Activated CD8-positive, alpha-beta T cell treated with anti-CD3 and anti-CD28 coated beads, Interleukin-2, amount 10 ng/mL, durations not matched to agents 7 days and 5 days (primary cell): Measurements from ENCODE around the gene MYZAP. TPM values are rescaled to one million over a fixed set of nuclear protein-coding genes. Genes with fewer than 3 reads are reported as not detected.
A peak's percentile ranks its signal among the peaks of the same experiment; 100 is the strongest.

Experiments
- ATAC-seq: fragments of 150-1000 bp; cut with Tn5 transposase; one replicate; pipeline ENCODE4 v1.10.0; 2021; ENCODE audit warnings: moderate library complexity
- CTCF ChIA-PET: fragments of 350-600 bp; sonication (Branson Sonifier 250); formaldehyde crosslinking; loops from one replicate; lab custom pipeline; 2021; ENCODE audit warnings: antibody characterized with exemption; lab: Charles Lee
- POLR2A ChIA-PET: fragments of 350-600 bp; sonication (Branson Sonifier 250); formaldehyde crosslinking; loops from one replicate; lab custom pipeline; 2021; ENCODE audit warnings: antibody characterized with exemption; lab: Charles Lee
- DNase-seq: peaks from one replicate; pipeline ENCODE4 v3.0.0-alpha.2; 2020
- H3K27ac Mint-ChIP-seq: one replicate; pipeline ENCODE4 v1.8.0; 2021; ENCODE audit warnings: mild to moderate bottlenecking, mixed read lengths
- H3K27me3 Mint-ChIP-seq: one replicate; pipeline ENCODE4 v1.8.0; 2021; ENCODE audit warnings: low read depth, mixed read lengths
- H3K36me3 Mint-ChIP-seq: one replicate; pipeline ENCODE4 v1.8.0; 2021; ENCODE audit warnings: low read depth, mixed read lengths
- H3K4me1 Mint-ChIP-seq: one replicate; pipeline ENCODE4 v1.8.0; 2021; ENCODE audit warnings: low read depth, mixed read lengths
- H3K4me3 Mint-ChIP-seq: one replicate; pipeline ENCODE4 v1.8.0; 2021; ENCODE audit warnings: mild to moderate bottlenecking, mixed read lengths
- H3K9me3 Mint-ChIP-seq: one replicate; pipeline ENCODE4 v1.8.0; 2022; ENCODE audit warnings: mixed read lengths; ENCODE audit not compliant: insufficient read depth
- total RNA-seq, 2 experiments: library from RNA; stranded (reverse); gene quantifications; one replicate each; pipeline ENCODE4 v1.2.3, GENCODE V29; 2021

MYZAP gene
- total RNA-seq, 2 experiments from 2014 or later, result not detected

DNA sequence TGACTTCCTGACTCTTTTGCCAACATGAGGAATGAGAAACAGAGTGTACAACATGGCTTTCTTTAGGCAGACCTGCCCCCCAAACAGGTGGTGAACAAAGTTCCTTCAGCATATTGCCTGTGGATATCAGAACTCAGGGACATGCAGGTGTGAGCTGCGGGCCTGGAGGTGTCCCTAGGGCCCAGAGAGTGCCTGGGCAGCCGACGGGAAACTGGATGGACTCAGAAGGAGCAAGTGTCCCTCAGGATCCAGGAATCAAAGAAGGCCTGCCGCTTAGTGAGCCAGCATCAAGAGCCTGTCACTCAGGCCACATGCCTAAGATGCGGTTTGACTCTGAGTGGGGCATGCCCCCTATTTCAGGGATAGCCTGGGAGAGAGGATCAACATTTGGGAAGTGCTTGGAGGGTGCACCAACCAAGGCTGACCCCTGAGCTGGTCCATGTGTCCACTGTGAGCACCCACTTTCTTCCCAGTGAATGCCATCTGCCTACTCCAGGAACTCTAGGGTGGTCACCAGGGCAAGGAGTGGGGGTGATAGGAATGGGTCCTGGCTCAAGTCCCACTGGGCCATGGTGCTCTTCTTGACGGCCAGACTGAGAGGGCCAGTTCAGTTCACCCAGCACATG, 98.8 kb downstream of the MYZAP start:
- no peaks in the 10 kb centered on the region for H3K36me3 Mint-ChIP-seq
- H3K27me3 Mint-ChIP-seq, result no peaks in the 10 kb centered on the region
- peaks cover 2% of the 10 kb centered on the region for H3K4me1 Mint-ChIP-seq
- H3K4me3 Mint-ChIP-seq, result no peak overlapping the region
- ChIA-PET POLR2A (no interaction called here), CTCF (no interaction called here)
- no peak for DNase-seq
- H3K27ac Mint-ChIP-seq, result no peak overlapping the region
- H3K9me3 Mint-ChIP-seq, result no peaks in the 10 kb centered on the region
- ATAC-seq, result no peak

DNA sequence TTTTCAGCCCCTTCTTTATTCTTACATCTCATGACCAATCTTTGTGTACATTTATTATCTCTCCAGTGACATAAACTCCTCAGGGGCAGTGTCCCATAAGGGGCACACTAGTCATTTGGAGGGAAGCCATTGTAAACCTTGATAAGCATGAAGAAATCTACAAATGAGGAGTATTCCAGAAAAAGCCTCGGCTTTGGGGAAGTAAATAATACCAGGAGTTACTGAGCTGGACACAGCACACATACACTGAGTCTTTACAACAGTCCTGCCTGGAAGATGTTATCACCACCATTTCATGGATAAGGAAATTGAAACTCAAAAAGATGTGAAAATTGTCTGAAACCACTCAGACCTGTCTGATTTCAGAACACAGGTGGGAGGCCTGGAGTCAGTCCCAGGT, 99.4 kb downstream of the MYZAP start:
- H3K27me3 Mint-ChIP-seq, result no peaks in the 10 kb centered on the region
- ATAC-seq, result no peak
- no peak overlapping the region for H3K4me3 Mint-ChIP-seq
- ChIA-PET CTCF (no interaction called here), POLR2A (no interaction called here)
- no peak for DNase-seq
- H3K4me1 Mint-ChIP-seq, result peaks cover 2% of the 10 kb centered on the region
- H3K36me3 Mint-ChIP-seq, result no peaks in the 10 kb centered on the region
- H3K9me3 Mint-ChIP-seq, result no peaks in the 10 kb centered on the region
- H3K27ac Mint-ChIP-seq, result no peak overlapping the region

DNA sequence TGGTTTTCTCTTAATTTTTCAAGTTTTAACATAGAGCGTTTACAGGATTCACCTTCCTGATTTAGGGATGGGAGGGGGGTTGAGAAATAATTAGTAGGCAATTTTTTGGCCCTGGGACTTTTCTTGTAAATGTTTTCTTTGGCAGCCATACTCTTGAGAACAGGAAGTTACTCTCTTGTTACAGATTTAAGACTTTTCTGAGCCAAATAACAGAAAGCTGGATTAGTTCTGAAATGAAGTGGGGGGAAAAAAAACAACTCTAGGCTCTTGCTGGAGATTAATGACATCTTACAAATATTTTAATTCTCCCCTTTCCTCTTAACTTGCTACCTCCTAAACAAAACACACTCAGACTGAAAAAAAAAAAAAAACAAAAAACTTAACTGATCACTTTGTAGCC, 101.0 kb downstream of the MYZAP start:
- no peaks in the 10 kb centered on the region for H3K36me3 Mint-ChIP-seq
- H3K4me3 Mint-ChIP-seq, result no peak overlapping the region
- H3K27me3 Mint-ChIP-seq, result peaks cover 5% of the 10 kb centered on the region
- DNase-seq (no peak), ATAC-seq (no peak)
- ChIA-PET CTCF (interaction anchor here (0.8 kb wide), 1 partner anchor 28 kb away, joined by 3 read pairs; no protein-coding TSS in a partner anchor), POLR2A (interaction anchor here (0.6 kb wide), 1 partner anchor 37 kb away, joined by 3 read pairs; no protein-coding TSS in a partner anchor)
- peaks cover 2% of the 10 kb centered on the region for H3K4me1 Mint-ChIP-seq
- H3K9me3 Mint-ChIP-seq, result no peaks in the 10 kb centered on the region
- H3K27ac Mint-ChIP-seq, result no peak overlapping the region

DNA sequence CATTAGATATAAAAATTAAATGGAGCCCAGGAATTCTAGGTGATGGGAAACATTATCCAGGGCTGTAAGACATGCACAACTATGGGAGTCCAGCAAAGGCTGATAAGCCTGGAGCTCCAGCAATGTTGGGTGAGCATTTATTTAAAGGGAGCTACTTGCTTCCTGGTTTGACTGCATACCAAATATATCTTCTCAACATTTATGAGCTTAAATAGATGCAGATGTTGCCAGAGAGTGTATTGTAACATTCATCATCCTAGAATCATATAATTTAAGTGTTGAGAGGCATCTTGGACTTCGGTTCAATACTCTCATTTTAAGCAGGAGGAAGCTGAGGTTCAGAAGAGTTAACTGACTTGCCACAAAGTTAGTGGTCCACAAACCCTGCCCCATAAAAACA, 102.6 kb downstream of the MYZAP start:
- Mint-ChIP-seq H3K27ac (no peak overlapping the region), H3K4me3 (no peak overlapping the region), H3K36me3 (no peaks in the 10 kb centered on the region), H3K4me1 (peaks cover 2% of the 10 kb centered on the region), H3K27me3 (peaks cover 9% of the 10 kb centered on the region), H3K9me3 (no peaks in the 10 kb centered on the region)
- ChIA-PET POLR2A (no interaction called here), CTCF (interaction anchor here (1.3 to 1.6 kb wide), 2 partner anchors 13 to 38 kb away, joined by 3 to 5 read pairs; no protein-coding TSS in a partner anchor)
- ATAC-seq (no peak), DNase-seq (no peak)

DNA sequence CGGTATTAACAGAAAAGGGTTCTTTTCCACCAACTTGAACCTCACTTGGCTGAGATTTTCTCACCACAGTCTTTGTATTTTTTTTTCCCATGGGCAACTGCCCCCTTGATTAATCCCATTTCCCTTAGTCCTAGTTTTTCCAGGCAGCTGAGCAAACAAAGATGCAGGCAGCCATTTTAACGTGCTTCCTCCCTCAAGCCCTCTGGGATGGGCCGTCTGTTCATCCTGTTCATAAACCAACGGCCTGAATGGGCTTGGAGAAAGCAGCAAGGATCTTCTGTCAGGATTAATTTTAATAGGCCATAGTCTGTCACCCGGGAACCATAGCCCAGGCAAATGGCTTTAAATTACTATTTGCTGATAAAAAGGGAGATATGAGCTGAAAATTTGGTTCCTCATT, 104.4 kb downstream of the MYZAP start:
- ChIA-PET POLR2A (interaction anchor here (1.4 kb wide), 1 partner anchor 10 kb away, joined by 7 read pairs; the partner anchor contains the start of gene POLR2M), CTCF (interaction anchor here (1.2 to 2.2 kb wide), 3 partner anchors 35 to 164 kb away, joined by 3 to 5 read pairs (median 4); no protein-coding TSS in a partner anchor)
- H3K27ac Mint-ChIP-seq, result no peak overlapping the region
- DNase-seq (no peak), ATAC-seq (no peak)
- peaks cover 2% of the 10 kb centered on the region for H3K4me1 Mint-ChIP-seq
- H3K9me3 Mint-ChIP-seq, result no peaks in the 10 kb centered on the region
- no peak overlapping the region for H3K4me3 Mint-ChIP-seq
- peaks cover 12% of the 10 kb centered on the region for H3K27me3 Mint-ChIP-seq
- H3K36me3 Mint-ChIP-seq, result no peaks in the 10 kb centered on the region

GRCh38 chr15:57697588-57697987, 105.9 kb downstream of the MYZAP start:
- ATAC-seq (no peak), DNase-seq (no peak)
- Mint-ChIP-seq H3K9me3 (no peaks in the 10 kb centered on the region), H3K27me3 (peaks cover 20% of the 10 kb centered on the region), H3K4me3 (no peak overlapping the region), H3K4me1 (peaks cover 2% of the 10 kb centered on the region), H3K36me3 (no peaks in the 10 kb centered on the region), H3K27ac (no peak overlapping the region)
- POLR2A ChIA-PET, result no interaction called here
- CTCF ChIA-PET, result interaction anchor here (2.2 kb wide), 1 partner anchor 163 kb away, joined by 5 read pairs; no protein-coding TSS in a partner anchor

DNA sequence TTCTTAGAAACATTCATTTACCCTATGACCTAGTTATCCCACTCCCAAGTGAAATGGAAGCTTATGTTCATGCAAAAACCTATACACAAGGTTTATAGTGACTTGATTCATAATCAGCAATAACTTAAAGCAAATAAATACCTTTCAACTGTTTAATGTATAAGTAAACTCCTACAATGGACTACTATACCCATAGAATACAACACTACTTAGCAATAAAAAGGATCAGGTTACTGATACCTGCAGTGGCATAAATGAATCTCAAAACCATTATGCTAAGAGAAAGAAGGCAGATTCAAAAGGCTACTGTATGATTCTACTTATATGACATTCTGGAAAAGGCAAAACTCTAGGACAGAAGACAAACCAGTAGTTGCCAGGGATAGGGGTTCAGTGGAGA, 106.5 kb downstream of the MYZAP start:
- no peaks in the 10 kb centered on the region for H3K36me3 Mint-ChIP-seq
- DNase-seq, result no peak
- H3K4me1 Mint-ChIP-seq, result peaks cover 7% of the 10 kb centered on the region
- H3K9me3 Mint-ChIP-seq, result no peaks in the 10 kb centered on the region
- CTCF ChIA-PET, result no interaction called here
- H3K4me3 Mint-ChIP-seq, result no peak overlapping the region
- POLR2A ChIA-PET, result no interaction called here
- peaks cover 22% of the 10 kb centered on the region for H3K27me3 Mint-ChIP-seq
- no peak overlapping the region for H3K27ac Mint-ChIP-seq
- ATAC-seq, result no peak

GRCh38 chr15:57698991-57699390, 107.3 kb downstream of the MYZAP start:
- Mint-ChIP-seq H3K4me1 (peaks cover 15% of the 10 kb centered on the region), H3K36me3 (no peaks in the 10 kb centered on the region), H3K27me3 (peaks cover 22% of the 10 kb centered on the region), H3K9me3 (no peaks in the 10 kb centered on the region), H3K4me3 (no peak overlapping the region), H3K27ac (no peak overlapping the region)
- POLR2A ChIA-PET, result interaction anchor here (0.7 kb wide), 1 partner anchor 11 kb away, joined by 3 read pairs; no protein-coding TSS in a partner anchor
- ATAC-seq (no peak), DNase-seq (no peak)
- CTCF ChIA-PET, result no interaction called here

- peaks cover 15% of the 10 kb centered on the region for H3K27me3 Mint-ChIP-seq
- CTCF ChIA-PET, result interaction anchor here (1.4 kb wide), 1 partner anchor 30 kb away, joined by 6 read pairs; no protein-coding TSS in a partner anchor
These were observed 111.7 kb downstream of the MYZAP start for GRCh38 chr15:57703387-57703786.

DNA sequence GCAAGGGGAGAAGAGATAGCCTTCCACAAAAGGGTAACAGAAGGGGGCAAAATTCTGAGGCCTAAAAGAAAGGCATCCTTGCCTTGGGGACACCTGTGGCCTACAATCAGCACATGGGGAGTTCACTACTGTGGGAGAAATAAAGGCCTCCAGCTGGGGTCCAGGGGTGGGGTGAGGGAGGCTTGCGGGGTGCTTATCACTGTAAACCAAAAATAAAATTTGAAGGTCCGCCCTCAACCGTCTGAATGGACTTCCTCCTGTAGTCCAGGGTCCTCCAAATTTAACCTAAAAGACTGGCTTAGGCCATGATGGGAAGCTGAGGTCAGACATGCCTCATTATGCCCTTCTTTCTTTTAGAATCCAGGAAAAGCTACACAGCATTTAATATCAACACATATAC, 112.7 kb downstream of the MYZAP start:
- CTCF ChIA-PET, result interaction anchor here (1.4 kb wide), 1 partner anchor 29 kb away, joined by 6 read pairs; no protein-coding TSS in a partner anchor
- POLR2A ChIA-PET, result no interaction called here
- no peaks in the 10 kb centered on the region for H3K9me3 Mint-ChIP-seq
- ATAC-seq, result no peak
- H3K4me1 Mint-ChIP-seq, result peaks cover 46% of the 10 kb centered on the region
- no peak for DNase-seq
- H3K27me3 Mint-ChIP-seq, result peaks cover 13% of the 10 kb centered on the region
- peaks cover 20% of the 10 kb centered on the region for H3K36me3 Mint-ChIP-seq
- H3K27ac Mint-ChIP-seq, result no peak overlapping the region
- no peak overlapping the region for H3K4me3 Mint-ChIP-seq

More at GRCh38 chr15:57703387-57703786, 111.7 kb downstream of the MYZAP start:
- Mint-ChIP-seq H3K4me1 (peaks cover 35% of the 10 kb centered on the region), H3K36me3 (peaks cover 10% of the 10 kb centered on the region), H3K27ac (no peak overlapping the region), H3K9me3 (no peaks in the 10 kb centered on the region), H3K4me3 (no peak overlapping the region)
- DNase-seq, result peak; percentile 41
- no peak for ATAC-seq
- POLR2A ChIA-PET, result no interaction called here

DNA sequence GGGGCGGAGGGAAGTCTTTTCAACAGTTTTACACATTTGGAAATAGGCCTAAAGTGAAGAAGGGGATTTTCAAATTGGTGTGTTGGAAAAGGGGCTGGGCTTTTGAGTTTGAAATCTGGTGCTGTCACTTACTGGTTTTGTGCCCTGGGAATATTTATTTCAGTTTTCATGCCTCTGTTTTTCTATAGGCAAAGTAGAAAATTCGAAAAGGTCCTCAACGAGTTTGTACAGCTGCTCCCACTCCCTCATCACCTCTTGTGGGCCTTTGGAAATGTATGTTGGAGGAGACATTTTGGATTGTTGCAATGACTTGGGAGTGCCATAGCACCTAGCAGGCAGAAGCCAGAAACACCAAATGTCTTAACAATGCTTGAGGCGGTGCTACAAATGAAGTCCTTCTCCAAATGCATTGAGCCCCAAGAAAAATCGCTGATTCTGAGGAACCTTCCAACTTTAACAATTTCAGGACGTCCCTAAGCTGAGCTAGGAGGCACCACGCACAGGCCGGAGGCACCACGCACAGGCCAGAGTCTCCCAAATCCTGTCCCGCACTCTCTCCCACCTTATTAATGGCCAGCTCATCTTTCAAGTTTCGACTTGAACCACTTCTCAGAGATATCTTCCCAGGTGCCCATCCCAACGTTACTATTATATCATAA, 114.2 kb downstream of the MYZAP start:
- no peaks in the 10 kb centered on the region for H3K9me3 Mint-ChIP-seq
- H3K27me3 Mint-ChIP-seq, result peaks cover 9% of the 10 kb centered on the region
- peaks cover 31% of the 10 kb centered on the region for H3K36me3 Mint-ChIP-seq
- ChIA-PET CTCF (interaction anchor here (0.6 to 4.3 kb wide), 6 partner anchors 16 to 477 kb away, joined by 3 to 30 read pairs (median 6); no protein-coding TSS in a partner anchor), POLR2A (interaction anchor here (0.7 to 2.5 kb wide), 5 partner anchors 9 to 42 kb away, joined by 3 to 14 read pairs (median 4); no protein-coding TSS in a partner anchor)
- peaks cover 53% of the 10 kb centered on the region for H3K4me1 Mint-ChIP-seq
- peak overlapping the region; percentile 87 for H3K27ac Mint-ChIP-seq
- no peak for DNase-seq
- H3K4me3 Mint-ChIP-seq, result peak overlapping the region; percentile 90
- ATAC-seq, result peak; percentile 1
